HEK293T (cell line): ENCODE data around the gene MRPS15.

Experiments
- ARNT ChIP-seq: fragments of 450-650 bp; IDR thresholded peaks from 2 replicates; pipeline ENCODE4 v1.6.1; 2017; ENCODE audit warnings: mild to moderate bottlenecking
- BHLHE40 ChIP-seq: fragments of 450-650 bp; IDR thresholded peaks from 2 replicates; pipeline ENCODE4 v1.6.1; 2016; ENCODE audit warnings: mild to moderate bottlenecking, moderate library complexity, borderline replicate concordance
- CTBP1 ChIP-seq: fragments of 450-650 bp; IDR thresholded peaks from 2 replicates; pipeline ENCODE4 v1.6.1; 2016; ENCODE audit warnings: borderline replicate concordance
- ELF4 ChIP-seq: fragments of 450-650 bp; IDR thresholded peaks from 2 replicates; pipeline ENCODE4 v1.6.1; 2017; ENCODE audit warnings: antibody characterized with exemption
- FOXA1 ChIP-seq: fragments of 450-650 bp; IDR thresholded peaks from 2 replicates; pipeline ENCODE4 v1.6.1; 2016; ENCODE audit warnings: mild to moderate bottlenecking
- FOXK2 ChIP-seq: fragments of 450-650 bp; IDR thresholded peaks from 2 replicates; pipeline ENCODE4 v1.6.1; 2016; ENCODE audit warnings: mild to moderate bottlenecking
- FOXM1 ChIP-seq: fragments of 450-650 bp; IDR thresholded peaks from 2 replicates; pipeline ENCODE4 v1.6.1; 2017; ENCODE audit warnings: mild to moderate bottlenecking, borderline replicate concordance
- HDGF ChIP-seq: fragments of 450-650 bp; IDR thresholded peaks from 2 replicates; pipeline ENCODE4 v1.6.1; 2017; ENCODE audit warnings: antibody characterized with exemption, borderline replicate concordance
- NFRKB ChIP-seq: fragments of 450-650 bp; IDR thresholded peaks from 2 replicates; pipeline ENCODE4 v1.6.1; 2016; ENCODE audit warnings: mild to moderate bottlenecking, moderate library complexity
- SP1 ChIP-seq: fragments of 450-650 bp; IDR thresholded peaks from 2 replicates; pipeline ENCODE4 v1.6.1; 2017
- SUZ12 ChIP-seq: fragments of 450-650 bp; IDR thresholded peaks from 2 replicates; pipeline ENCODE4 v1.6.1; 2016; ENCODE audit warnings: mild to moderate bottlenecking
- TARDBP ChIP-seq: fragments of 450-650 bp; IDR thresholded peaks from 2 replicates; pipeline ENCODE4 v1.6.1; 2016
- ZNF384 ChIP-seq: fragments of 450-650 bp; IDR thresholded peaks from 2 replicates; pipeline ENCODE4 v1.6.1; 2016
- TF ChIP-seq, protein P1 (sequence below): fragments of 450-650 bp; IDR thresholded peaks from 2 replicates; pipeline ENCODE4 v1.6.1; 2016

DNA sequence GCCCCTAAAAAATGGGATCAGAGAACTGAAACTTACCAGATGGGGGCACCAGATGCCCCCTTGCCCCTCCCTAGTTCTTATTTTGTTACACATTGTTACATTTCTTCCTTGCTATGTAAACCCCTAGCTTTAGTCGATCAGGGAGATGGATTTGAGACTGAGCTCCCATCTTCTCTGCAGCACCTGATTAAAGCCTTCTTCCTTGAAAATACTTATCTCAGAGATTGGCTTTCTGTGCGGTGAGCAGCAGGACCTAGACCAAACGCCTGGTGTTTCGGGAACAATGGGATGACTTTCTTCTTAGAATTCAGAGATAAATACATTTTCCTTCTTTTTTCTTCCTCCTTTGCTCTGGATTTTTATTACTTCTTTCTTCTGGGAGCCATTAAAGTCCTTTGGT, 49.8 kb downstream of the MRPS15 start:
- TF ChIP-seq FOXA1 (no peak), SP1 (no peak), FOXM1 (no peak), BHLHE40 (no peak), NFRKB (no peak), FOXK2 (no peak), ELF4 (no peak), HDGF (no peak), ZNF384 (no peak), ARNT (no peak), CTBP1 (no peak), TARDBP (no peak), SUZ12 (no peak)
- TF ChIP-seq, protein P1, sequence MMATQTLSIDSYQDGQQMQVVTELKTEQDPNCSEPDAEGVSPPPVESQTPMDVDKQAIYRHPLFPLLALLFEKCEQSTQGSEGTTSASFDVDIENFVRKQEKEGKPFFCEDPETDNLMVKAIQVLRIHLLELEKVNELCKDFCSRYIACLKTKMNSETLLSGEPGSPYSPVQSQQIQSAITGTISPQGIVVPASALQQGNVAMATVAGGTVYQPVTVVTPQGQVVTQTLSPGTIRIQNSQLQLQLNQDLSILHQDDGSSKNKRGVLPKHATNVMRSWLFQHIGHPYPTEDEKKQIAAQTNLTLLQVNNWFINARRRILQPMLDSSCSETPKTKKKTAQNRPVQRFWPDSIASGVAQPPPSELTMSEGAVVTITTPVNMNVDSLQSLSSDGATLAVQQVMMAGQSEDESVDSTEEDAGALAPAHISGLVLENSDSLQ, result no peak
